ENCODE measurements around the gene ACBD4. TPM values are rescaled to one million over a fixed set of nuclear protein-coding genes. Genes with fewer than 3 reads are reported as not detected.

ACBD4 gene
- total RNA-seq, 1 donor from 2014 or later = 11.5 TPM

DNA sequence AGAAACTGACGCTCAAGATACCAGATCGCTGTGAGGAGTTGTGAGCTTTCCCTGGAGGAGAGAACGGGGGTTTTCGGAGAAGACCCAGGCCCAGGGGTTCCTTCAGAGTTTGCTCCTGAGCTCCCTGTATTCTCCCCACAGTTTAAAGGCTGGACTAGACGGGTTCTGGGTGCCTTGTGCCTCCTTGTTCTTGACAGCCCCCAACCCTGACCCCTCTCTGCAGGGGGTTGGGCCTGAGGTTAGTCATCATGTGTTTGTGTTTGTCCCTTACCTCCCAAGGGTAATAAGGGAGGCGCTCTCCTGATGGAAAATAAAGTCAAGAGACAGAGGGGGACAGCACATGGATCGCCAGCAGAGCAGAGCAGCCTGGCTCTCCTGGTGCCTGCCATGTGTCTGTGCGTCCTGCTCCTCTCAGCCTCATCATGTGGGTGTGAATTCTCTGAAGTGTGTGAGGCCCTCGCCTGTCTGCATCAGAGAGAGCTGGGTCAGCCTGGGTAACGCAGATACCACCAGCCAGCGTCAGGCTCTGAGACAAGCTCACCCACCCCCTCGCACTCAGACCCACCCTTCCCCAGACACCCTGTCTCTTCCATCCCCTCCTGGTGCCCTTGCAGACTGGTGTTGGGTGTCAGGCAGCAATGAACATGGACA, 34.9 kb downstream of the ACBD4 start:
- Mint-ChIP-seq H3K9me3 (no peaks in the 10 kb centered on the region), H3K36me3 (peaks cover 4% of the 10 kb centered on the region), H3K27ac (peak overlapping the region; percentile 97), H3K4me3 (peak overlapping the region; percentile 57), H3K27me3 (no peaks in the 10 kb centered on the region), H3K4me1 (ENCODE audit: unreplicated experiment) (peaks cover 18% of the 10 kb centered on the region)
- DNase-seq (ENCODE audit: extremely low spot score, unreplicated experiment) = no peak
- TF ChIP-seq, protein P1, sequence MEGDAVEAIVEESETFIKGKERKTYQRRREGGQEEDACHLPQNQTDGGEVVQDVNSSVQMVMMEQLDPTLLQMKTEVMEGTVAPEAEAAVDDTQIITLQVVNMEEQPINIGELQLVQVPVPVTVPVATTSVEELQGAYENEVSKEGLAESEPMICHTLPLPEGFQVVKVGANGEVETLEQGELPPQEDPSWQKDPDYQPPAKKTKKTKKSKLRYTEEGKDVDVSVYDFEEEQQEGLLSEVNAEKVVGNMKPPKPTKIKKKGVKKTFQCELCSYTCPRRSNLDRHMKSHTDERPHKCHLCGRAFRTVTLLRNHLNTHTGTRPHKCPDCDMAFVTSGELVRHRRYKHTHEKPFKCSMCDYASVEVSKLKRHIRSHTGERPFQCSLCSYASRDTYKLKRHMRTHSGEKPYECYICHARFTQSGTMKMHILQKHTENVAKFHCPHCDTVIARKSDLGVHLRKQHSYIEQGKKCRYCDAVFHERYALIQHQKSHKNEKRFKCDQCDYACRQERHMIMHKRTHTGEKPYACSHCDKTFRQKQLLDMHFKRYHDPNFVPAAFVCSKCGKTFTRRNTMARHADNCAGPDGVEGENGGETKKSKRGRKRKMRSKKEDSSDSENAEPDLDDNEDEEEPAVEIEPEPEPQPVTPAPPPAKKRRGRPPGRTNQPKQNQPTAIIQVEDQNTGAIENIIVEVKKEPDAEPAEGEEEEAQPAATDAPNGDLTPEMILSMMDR (conservative IDR thresholded peaks at IDR 0.05) = no peak

DNA sequence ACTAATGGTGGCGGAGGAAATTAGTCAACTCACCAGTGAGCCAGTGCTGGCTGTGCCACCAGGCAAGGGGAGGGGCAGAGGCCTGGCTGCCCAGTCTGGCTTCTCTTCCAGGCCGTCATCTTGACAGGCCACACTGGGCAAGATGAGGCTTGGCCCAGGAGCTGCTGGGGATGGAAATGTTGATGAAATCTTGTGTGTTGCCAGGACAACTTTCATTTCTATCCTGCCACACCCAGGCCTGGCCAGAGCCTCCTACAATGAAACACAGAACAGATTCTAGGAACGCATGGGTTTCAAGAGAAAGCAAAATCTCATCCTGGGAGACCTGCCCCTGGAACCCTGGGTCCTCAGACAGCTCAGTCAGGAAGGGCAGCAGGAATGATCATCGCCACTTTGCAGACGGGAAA, 35.4 kb downstream of the ACBD4 start:
- no peaks in the 10 kb centered on the region for H3K9me3 Mint-ChIP-seq
- H3K27me3 Mint-ChIP-seq = no peaks in the 10 kb centered on the region
- peak overlapping the region; percentile 97 for H3K27ac Mint-ChIP-seq
- peak overlapping the region; percentile 57 for H3K4me3 Mint-ChIP-seq
- peaks cover 4% of the 10 kb centered on the region for H3K36me3 Mint-ChIP-seq
- H3K4me1 Mint-ChIP-seq (ENCODE audit: unreplicated experiment) = peaks cover 18% of the 10 kb centered on the region
- TF ChIP-seq, protein P1 (conservative IDR thresholded peaks at IDR 0.05) = no peak
- no peak for DNase-seq (ENCODE audit: extremely low spot score, unreplicated experiment)

DNA sequence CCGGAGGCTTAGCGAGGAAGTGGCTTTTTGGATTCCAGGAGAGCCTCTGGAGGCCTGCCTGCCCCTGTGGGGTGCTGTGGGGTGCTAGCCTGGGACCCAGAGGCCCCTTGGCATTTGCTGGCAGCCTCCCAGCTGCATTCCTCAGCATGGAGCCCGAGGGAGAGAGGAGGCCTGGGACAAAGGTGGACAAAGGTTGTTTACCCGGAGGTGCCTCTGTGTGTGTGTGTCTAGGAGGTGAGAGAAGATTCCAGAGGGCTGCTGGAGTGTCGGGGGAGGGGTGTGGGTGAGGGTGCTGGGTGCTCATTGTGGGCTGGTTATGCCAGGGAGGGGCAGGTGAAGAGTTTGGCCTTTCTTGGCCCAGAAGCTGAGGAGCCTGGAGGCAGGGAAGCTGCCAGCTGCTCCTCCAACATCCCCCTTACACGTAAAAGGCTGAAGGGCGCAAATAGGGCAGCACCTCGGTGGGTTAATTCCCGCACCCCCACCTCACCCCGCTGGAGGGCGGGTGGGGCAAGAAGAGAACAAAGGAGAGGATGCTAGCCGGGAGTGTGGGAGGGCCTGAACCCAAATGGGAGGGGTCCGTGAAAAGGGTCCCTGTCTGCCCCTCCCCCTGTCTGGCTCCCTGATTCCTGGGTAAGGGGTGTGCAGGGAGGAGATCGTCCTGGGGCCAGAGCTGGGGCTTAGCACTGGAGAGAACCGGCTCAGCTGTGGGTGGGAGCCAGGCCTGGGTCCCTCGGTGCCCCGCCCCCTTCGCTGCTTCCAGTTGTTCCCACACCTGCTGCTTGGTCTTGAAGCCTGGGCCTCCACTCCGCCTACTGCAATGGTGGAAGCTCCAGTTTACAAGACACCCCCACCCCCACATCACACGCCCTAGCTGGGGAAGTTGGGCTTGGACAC, 36.1 kb downstream of the ACBD4 start:
- no peak for DNase-seq (ENCODE audit: extremely low spot score, unreplicated experiment)
- Mint-ChIP-seq H3K27me3 (no peaks in the 10 kb centered on the region), H3K4me1 (ENCODE audit: unreplicated experiment) (peaks cover 18% of the 10 kb centered on the region), H3K36me3 (no peaks in the 10 kb centered on the region), H3K27ac (peak overlapping the region; percentile 97), H3K9me3 (no peaks in the 10 kb centered on the region), H3K4me3 (peak overlapping the region; percentile 57)
- TF ChIP-seq, protein P1 (conservative IDR thresholded peaks at IDR 0.05) = no peak

DNA sequence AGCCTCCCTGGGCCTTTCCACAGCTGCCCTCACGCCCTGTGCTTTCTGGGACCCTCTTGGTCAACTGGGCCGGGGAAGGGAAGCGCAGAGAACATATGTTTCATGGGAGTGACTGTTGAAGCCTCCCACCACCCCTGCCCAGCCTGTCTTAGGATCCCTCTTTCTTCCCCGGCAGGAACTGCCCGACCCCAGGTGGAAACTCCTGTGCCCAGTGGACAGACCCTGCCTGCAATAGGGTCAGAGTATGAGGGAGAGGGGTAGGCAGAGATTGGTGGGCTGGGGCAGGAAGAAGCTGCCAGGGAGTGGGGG, 36.7 kb downstream of the ACBD4 start:
- no peak overlapping the region for H3K4me3 Mint-ChIP-seq
- TF ChIP-seq, protein P1 (conservative IDR thresholded peaks at IDR 0.05) = no peak
- no peaks in the 10 kb centered on the region for H3K9me3 Mint-ChIP-seq
- no peaks in the 10 kb centered on the region for H3K36me3 Mint-ChIP-seq
- H3K4me1 Mint-ChIP-seq (ENCODE audit: unreplicated experiment) = peaks cover 18% of the 10 kb centered on the region
- peak overlapping the region; percentile 97 for H3K27ac Mint-ChIP-seq
- H3K27me3 Mint-ChIP-seq = no peaks in the 10 kb centered on the region
- DNase-seq (ENCODE audit: extremely low spot score, unreplicated experiment) = no peak

DNA sequence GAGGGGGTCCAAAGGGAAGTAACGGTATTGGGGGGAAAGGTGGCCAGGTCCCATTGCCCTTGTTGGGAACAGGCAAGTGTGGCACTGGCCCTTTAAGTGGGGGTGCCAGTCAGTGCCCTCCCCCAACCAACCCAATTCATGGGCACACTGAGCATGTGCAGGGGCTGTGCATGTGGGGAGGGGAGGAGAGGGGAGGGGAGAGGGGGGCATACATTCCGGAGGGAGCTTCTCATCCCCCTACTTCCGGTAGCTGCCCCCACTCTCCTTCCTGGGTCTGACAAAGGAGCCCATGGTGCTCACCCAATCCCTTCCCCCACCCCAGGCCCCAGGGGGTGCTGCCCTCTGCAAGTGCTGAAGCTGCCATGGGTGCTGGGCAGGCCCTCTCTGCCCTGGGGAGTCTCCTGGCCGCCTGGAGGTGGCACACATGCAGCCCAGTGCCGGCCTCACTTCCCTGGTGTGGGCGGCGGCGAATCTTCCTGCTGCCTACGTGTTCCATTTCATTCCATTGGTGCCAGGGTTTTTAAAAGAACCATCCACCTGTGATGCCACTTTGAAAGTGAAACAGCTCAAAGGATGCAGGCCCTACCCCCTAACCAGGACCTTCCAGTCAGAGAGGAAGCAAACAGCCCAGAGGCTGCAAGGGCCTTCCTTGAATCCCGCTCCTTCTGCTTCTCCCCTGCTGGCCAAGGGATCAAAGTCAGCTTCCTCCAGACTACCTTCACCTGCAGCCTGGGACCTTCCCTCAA, 37.2 kb downstream of the ACBD4 start:
- H3K4me1 Mint-ChIP-seq (ENCODE audit: unreplicated experiment) = peaks cover 18% of the 10 kb centered on the region
- H3K9me3 Mint-ChIP-seq = no peaks in the 10 kb centered on the region
- H3K4me3 Mint-ChIP-seq = peak overlapping the region; percentile 61
- TF ChIP-seq, protein P1 (conservative IDR thresholded peaks at IDR 0.05) = no peak
- no peaks in the 10 kb centered on the region for H3K27me3 Mint-ChIP-seq
- H3K27ac Mint-ChIP-seq = peak overlapping the region; percentile 79
- no peaks in the 10 kb centered on the region for H3K36me3 Mint-ChIP-seq
- no peak for DNase-seq (ENCODE audit: extremely low spot score, unreplicated experiment)

All from type B pancreatic cell (in vitro differentiated cells).